Stimulated activated CD4-positive, alpha-beta T cell treated with anti-CD3 and anti-CD28 coated beads, Interleukin-2, amount 100 ng/mL, for 48 hours (primary cell): ENCODE measurements around the gene PNMT.
A peak's percentile ranks its signal among the peaks of the same experiment; 100 is the strongest.

Source experiments
- DNase-seq, 2 donors: peaks; one replicate each; pipeline ENCODE4 v3.0.0-alpha.2; 2020

The PNMT gene

GRCh38 chr17:39672522-39673334 is 4.5 kb downstream of the PNMT start:
- no peak for DNase-seq

- no peak for DNase-seq
These were observed 5.3 kb downstream of the PNMT start for GRCh38 chr17:39673335-39674081.

DNA sequence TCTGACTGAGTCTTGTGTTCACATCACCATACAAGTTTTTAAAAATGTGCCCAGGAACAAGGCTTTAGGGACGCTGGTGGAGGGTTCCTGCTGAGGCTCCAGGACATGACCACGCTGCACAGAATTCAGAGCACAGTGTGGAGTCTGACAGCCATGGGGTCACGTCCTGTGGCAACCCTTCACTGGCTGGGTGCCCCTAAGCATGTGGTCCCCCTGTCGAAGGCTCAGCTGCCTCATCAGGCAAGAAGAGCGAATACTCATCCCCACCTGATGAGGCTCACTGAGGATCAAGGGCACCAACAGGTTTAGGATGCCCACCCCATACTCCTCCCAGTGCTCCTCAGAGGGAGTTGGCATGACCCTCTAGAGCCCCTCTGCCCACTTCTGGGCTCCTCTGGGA is 5.9 kb downstream of the PNMT start:
- no peak for DNase-seq

DNA sequence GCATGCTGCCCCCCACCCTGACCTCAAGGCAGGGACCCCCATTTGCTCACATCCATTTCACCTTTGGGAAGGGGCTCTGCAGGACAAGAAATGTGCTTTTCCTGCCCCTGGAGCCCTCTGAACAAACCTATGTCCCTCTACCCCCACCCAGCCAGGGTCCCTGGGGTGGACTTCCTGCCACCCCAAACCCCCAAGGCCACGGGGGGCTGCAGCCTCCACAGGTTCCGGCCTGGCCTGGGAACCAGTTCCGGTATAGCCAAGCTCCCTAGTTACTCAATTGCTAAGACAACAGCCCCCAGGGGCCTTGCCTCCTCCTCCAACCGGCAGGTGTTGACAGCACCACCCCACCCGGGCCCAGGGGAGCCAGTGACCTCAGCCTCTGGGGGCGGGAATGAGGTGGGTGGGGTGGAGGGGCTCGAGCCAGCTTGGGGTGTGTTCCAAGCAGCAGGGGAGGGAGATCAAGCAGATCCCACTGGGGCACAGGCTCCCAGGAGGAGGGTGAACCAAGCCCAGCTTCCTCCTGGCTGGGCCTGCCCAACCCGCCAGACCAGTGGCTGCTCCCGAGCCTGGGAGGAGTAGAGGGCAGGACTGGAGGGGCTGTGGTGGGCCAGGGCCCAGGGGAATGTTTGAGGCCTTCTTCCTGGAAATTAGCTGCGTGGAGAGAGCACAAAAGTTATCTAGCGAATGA is 6.6 kb downstream of the PNMT start:
- DNase-seq: no peak

- DNase-seq: no peak
These were observed 7.3 kb downstream of the PNMT start for GRCh38 chr17:39675390-39676082.

DNA sequence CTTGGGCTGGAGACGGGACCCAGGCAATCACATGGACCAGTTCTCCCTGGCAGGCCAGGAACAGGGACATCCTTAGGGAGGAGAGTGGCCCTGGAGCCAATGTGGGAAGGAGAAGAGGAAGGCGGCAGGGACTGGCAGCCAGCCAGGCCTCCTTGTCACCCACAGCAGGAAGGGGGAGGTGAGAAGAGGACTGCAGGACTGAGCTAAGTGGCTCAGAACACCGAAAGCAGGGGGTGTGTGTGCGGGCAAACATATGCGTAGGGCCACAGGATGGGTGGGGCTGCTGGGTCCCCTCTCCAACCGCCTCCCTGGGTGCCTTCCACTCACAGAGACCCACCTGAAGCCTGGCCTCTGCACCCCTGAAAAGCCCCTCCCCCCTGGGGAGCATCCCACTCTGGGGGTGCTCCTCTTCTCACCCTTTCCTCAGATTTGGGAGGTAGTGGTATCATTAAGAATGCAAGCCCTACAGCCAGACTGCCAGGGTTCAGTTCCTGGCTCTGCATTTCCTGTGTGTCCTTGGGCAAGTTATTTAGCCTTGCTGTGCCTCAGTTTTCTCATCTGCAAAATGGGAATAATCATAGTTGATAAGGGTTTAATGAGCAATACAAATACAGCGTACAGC is 8.1 kb downstream of the PNMT start:
- no peak for DNase-seq

GRCh38 chr17:39677072-39677471 is 8.8 kb downstream of the PNMT start:
- no peak for DNase-seq

DNA sequence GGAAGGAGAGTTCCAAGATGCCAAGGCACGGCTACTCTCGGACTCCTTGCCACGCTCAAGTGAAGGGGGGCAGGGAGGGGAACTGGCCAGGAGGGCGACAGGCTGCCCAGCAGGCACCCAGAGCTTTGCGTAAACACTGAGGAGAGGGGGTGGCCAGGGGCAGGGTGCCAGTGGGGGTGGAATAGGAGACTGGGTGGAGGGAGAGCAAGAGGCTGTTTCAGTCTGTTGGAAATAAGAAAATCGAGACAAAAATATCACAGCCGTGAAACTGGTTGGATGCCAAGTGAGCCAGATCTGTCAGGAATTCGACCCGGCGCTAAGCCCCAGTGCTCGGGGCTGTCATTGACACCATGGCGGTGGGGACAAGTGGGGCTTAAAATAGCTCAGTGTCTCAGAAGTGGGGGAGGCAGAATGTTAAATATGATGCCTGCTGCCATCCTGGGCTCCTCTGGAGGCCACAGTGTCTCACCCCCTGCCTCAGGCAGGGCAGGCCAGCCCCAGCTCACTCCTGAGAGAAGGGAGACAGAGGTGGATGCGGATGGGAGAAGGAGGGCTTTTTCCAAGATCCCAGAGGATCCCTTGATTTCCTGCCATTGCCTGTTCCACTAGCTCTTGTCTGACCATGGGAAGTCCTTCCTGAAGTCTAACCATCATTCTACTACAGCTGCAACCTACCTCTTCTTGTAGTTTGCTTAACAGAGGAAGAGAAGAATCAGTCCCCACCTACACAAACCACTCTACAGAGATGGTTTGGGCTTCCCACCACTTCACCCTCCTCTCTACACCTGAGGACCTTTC is 9.5 kb downstream of the PNMT start:
- no peak for DNase-seq

DNA sequence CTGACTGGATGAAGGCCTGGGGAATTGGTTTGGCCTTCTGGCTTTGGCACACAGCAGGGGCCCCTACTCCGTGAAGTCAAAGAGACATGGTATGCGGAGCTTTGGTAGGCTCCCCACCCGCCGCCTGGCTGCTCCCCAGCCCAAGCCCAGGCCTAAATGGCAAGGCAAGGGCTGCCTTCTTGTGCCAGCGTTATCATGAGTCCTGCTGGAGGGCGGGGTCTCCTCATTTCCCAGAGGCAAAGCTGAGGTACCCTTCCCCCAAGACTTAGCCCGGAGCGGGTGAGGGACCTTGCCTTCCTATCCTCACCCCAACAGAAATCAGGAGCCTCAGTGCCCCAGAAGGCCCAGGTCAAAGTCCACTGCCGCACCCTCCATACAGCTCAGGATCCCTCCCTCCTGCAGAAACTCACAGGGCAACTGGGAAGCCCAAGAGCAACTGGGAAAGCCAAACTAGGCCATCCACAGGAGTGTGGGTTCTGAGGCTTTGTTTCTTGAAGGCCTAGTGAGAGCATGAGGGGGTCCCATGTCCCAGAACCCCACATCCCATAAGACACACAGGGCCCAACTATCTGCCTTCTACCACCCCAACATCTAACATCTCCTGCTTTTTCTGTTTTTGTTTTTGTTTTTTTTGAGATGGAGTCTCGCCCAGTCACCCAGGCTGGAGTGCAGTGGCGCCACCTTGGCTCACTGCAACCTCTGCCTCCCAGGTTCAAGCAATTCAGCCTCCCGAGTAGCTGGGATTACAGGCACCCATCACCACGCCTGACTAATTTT is 10.3 kb downstream of the PNMT start:
- DNase-seq: no peak

DNA sequence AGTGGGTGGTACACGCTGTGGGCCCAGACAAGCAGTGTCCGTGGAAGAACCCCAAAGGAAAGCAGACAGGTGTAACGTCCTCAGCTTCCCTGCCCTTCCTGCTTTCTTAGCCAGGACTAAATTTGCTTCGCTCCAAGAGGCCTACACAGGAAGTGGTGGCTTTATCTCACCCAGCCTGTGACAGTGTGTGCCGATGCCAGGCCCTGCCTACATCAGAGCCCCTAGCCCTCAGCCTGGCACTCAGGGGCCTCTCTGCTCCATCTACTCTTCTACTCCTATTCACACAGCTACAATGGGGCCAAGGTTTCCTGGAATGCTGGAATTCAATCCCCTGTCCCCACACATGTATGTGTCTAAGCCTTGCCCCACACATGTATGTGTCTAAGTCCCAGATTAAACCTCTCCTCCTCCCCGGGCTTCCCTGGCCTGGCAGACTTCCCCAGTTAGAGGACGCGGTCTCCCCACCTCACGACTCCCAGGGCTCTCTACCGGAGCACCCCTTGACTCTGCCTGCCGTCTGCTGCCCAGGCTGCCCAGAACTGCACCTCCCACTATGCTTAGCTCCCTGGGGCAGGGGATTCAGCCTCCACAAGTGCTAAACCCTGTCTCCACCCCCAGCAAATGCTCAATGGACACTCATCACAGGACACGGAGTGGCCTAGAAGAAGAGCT is 11.4 kb downstream of the PNMT start:
- DNase-seq: no peak

DNA sequence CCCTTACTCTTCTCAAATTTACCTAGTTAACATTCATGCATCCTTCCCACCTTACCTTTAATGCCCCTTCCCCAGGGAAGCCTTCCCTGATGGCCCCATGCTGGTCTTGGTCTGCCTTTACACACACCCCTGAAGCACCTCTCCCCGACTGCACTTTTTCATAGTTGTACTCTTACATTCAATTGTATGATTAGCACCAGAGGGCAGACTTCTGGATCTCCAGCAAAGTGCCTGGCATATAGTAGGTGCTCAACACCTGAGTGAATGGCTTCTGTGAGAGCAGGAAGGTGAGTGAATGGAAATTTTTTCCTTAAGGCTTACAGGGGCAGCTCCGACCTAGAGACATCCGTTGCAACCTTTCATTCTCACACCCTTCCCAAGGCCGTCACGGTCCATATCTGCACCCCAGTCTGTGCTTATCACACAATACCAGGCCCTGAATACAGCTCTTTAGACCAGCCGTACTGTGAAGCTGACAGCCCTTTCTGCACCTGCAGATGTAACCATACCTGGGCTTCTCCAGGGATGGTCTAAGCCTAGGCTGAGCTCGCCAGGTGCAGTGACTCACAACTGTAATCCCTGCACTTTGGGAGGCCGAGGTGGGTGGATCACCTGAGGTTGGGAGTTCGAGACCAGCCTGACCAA is 15.2 kb downstream of the PNMT start:
- no peak for DNase-seq

- DNase-seq: no peak
These were observed 16.3 kb downstream of the PNMT start for GRCh38 chr17:39684369-39685192.

DNA sequence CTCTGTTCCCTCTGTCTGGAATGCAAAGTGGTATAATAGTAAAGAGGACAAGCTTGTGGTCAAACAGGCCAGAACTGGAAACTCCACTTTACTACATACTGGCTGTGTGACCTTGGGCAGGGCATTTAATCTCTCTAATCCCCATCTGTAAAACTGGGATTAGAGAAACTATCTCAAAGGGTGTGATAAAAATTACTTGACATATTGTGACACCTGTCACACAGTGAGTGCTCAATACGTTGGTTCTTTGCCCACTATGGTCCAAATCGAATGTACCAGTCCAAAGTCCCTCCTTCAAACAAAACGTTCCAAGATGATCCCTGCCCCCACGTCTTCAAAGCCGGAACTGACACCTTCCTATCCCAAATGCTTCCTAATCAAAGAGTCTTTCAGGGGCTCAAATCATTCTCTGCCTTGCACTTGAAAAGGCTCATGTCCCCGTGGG is 18.9 kb downstream of the PNMT start:
- no peak for DNase-seq

GRCh38 chr17:39687546-39688474 is 19.6 kb downstream of the PNMT start, which contains the start of gene PGAP3:
Gene PGAP3 (minus strand): TSS chr17:39688057. CDS start chr17:39688014, 43 bp downstream.
- peak; percentile 76 to 78 for DNase-seq

DNA sequence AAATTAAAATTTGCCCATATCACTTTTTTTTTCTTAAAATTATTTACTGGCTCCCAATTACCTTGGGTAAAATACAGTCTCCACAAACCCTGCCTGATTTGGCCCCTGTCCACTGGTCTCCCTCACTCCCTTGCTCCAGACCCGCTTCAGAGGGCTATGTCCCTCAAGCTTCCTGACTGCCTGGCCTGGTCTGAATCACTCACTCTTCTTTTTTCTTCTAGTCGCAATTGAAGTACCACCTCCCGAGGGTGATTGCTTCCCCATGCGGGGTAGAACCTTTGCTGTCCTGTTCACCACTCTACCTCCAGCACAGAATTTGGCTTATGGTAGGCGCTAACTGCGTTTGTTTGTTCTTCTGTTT is 20.2 kb downstream of the PNMT start:
- no peak for DNase-seq

DNA sequence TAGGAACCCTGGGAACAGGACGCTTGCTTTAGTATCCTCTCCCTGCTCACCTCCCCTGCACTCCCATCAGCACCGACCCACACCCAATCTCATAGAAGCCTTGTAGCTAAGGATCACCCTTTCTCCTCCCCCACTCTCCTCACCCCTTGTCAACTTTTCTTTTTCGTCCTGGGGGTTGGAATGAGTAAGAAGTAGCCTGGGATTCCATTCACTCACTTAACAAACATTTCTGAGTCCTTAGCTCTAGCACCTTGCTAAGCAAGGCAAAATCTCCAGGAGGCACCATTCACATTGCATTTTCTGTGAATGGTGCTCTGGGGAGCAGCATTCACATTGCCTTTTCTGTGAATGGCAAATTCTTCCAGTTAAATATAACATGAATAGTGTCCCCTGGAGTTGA is 20.7 kb downstream of the PNMT start:
- no peak for DNase-seq

DNA sequence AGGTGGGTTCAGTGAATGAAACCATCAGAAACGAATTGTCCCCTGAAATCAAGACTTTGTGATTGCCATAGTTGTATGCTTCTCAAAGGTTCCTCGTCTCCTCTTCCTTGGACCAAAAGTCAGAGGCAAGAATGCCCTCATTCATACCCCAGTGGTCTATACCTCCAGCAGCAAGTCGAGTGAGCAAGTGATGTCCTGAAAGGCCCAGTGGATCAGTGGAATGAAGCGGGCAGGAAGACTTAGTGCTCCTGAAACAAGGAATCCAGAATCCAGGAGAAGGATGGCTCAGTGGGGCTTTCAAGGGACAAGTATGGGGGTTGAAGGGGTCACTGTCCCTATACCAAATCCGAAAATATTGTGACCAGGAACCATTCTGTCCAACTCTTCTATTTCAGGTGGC is 26.3 kb downstream of the PNMT start:
- DNase-seq: no peak

DNA sequence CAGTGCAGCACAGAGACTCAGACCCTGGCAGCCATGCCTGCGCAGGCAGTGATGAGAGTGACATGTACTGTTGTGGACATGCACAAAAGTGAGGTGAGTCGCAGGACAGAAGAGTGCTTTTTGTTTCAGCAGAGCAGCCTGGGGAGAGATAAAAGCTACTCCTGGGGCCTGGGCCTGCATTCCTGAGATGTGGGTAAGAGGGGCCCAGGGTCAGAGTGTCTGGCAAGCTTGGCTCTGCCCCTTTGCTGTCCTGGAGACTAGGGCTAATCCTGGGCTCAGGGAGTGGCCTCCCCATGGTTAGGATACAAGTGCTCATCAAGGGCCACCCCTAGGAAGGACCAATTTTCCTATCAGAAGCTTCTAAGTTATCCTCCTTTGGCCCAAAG is 26.8 kb downstream of the PNMT start:
- no peak for DNase-seq
